Measurements from ENCODE around the gene ANKRD11. TPM values are rescaled to one million over a fixed set of nuclear protein-coding genes. Genes with fewer than 3 reads are reported as not detected.

The ANKRD11 gene
- total RNA-seq, 1 experiment from 2014 or later = 54.4 TPM

GRCh38 chr16:89289428-89290395 lies 200.6 kb downstream of the ANKRD11 start:
- DNase-seq = peak; percentile 99
- peaks cover 35% of the 10 kb centered on the region for H3K36me3 ChIP-seq (replicated peaks; ENCODE audit: control insufficient read depth, insufficient read depth, low read length)
- H3K27me3 ChIP-seq (ENCODE audit: control insufficient read depth, insufficient read depth, low read length) = no peaks in the 10 kb centered on the region
- H3K4me3 ChIP-seq (ENCODE audit: insufficient read depth, low read depth, low read length) = no peak overlapping the region

GRCh38 chr16:89288966-89289365 lies 201.4 kb downstream of the ANKRD11 start:
- Histone ChIP-seq H3K4me3 (ENCODE audit: insufficient read depth, low read depth, low read length) (no peak overlapping the region), H3K27me3 (ENCODE audit: control insufficient read depth, insufficient read depth, low read length) (no peaks in the 10 kb centered on the region), H3K36me3 (replicated peaks; ENCODE audit: control insufficient read depth, insufficient read depth, low read length) (peaks cover 40% of the 10 kb centered on the region)
- no peak for DNase-seq

GRCh38 chr16:89288577-89288844 lies 201.8 kb downstream of the ANKRD11 start:
- Histone ChIP-seq H3K4me3 (ENCODE audit: insufficient read depth, low read depth, low read length) (no peak overlapping the region), H3K36me3 (replicated peaks; ENCODE audit: control insufficient read depth, insufficient read depth, low read length) (peaks cover 40% of the 10 kb centered on the region), H3K27me3 (ENCODE audit: control insufficient read depth, insufficient read depth, low read length) (no peaks in the 10 kb centered on the region)
- DNase-seq = no peak

GRCh38 chr16:89287777-89288576 lies 202.4 kb downstream of the ANKRD11 start:
- no peak overlapping the region for H3K4me3 ChIP-seq (ENCODE audit: insufficient read depth, low read depth, low read length)
- H3K36me3 ChIP-seq (replicated peaks; ENCODE audit: control insufficient read depth, insufficient read depth, low read length) = peaks cover 40% of the 10 kb centered on the region
- DNase-seq = no peak
- no peaks in the 10 kb centered on the region for H3K27me3 ChIP-seq (ENCODE audit: control insufficient read depth, insufficient read depth, low read length)

GRCh38 chr16:89286096-89286495 lies 204.3 kb downstream of the ANKRD11 start:
- no peak for DNase-seq
- Histone ChIP-seq H3K27me3 (ENCODE audit: control insufficient read depth, insufficient read depth, low read length) (no peaks in the 10 kb centered on the region), H3K36me3 (replicated peaks; ENCODE audit: control insufficient read depth, insufficient read depth, low read length) (peaks cover 41% of the 10 kb centered on the region), H3K4me3 (ENCODE audit: insufficient read depth, low read depth, low read length) (no peak overlapping the region)

- peaks cover 43% of the 10 kb centered on the region for H3K36me3 ChIP-seq (replicated peaks; ENCODE audit: control insufficient read depth, insufficient read depth, low read length)
- H3K4me3 ChIP-seq (ENCODE audit: insufficient read depth, low read depth, low read length) = no peak overlapping the region
- no peak for DNase-seq
- H3K27me3 ChIP-seq (ENCODE audit: control insufficient read depth, insufficient read depth, low read length) = no peaks in the 10 kb centered on the region
Measured at GRCh38 chr16:89285381-89285780, 205.0 kb downstream of the ANKRD11 start.

GRCh38 chr16:89283449-89283848 lies 206.9 kb downstream of the ANKRD11 start:
- no peaks in the 10 kb centered on the region for H3K27me3 ChIP-seq (ENCODE audit: control insufficient read depth, insufficient read depth, low read length)
- no peak for DNase-seq
- H3K4me3 ChIP-seq (ENCODE audit: insufficient read depth, low read depth, low read length) = no peak overlapping the region
- H3K36me3 ChIP-seq (replicated peaks; ENCODE audit: control insufficient read depth, insufficient read depth, low read length) = peaks cover 41% of the 10 kb centered on the region

- Histone ChIP-seq H3K27me3 (ENCODE audit: control insufficient read depth, insufficient read depth, low read length) (no peaks in the 10 kb centered on the region), H3K36me3 (replicated peaks; ENCODE audit: control insufficient read depth, insufficient read depth, low read length) (peaks cover 35% of the 10 kb centered on the region), H3K4me3 (ENCODE audit: insufficient read depth, low read depth, low read length) (no peak overlapping the region)
- no peak for DNase-seq
Measured at GRCh38 chr16:89282523-89282922, 207.8 kb downstream of the ANKRD11 start.

GRCh38 chr16:89281829-89282228 lies 208.5 kb downstream of the ANKRD11 start:
- H3K36me3 ChIP-seq (replicated peaks; ENCODE audit: control insufficient read depth, insufficient read depth, low read length) = peaks cover 31% of the 10 kb centered on the region
- DNase-seq = no peak
- no peak overlapping the region for H3K4me3 ChIP-seq (ENCODE audit: insufficient read depth, low read depth, low read length)
- H3K27me3 ChIP-seq (ENCODE audit: control insufficient read depth, insufficient read depth, low read length) = no peaks in the 10 kb centered on the region

GRCh38 chr16:89281189-89281577 lies 209.2 kb downstream of the ANKRD11 start:
- no peak for DNase-seq
- H3K4me3 ChIP-seq (ENCODE audit: insufficient read depth, low read depth, low read length) = no peak overlapping the region

GRCh38 chr16:89280546-89281188 lies 209.7 kb downstream of the ANKRD11 start:
- H3K4me3 ChIP-seq (ENCODE audit: insufficient read depth, low read depth, low read length) = no peak overlapping the region
- H3K36me3 ChIP-seq (replicated peaks; ENCODE audit: control insufficient read depth, insufficient read depth, low read length) = peaks cover 22% of the 10 kb centered on the region
- no peak for DNase-seq
- H3K27me3 ChIP-seq (ENCODE audit: control insufficient read depth, insufficient read depth, low read length) = no peaks in the 10 kb centered on the region

More at GRCh38 chr16:89281189-89281577, 209.2 kb downstream of the ANKRD11 start:
- Histone ChIP-seq H3K27me3 (ENCODE audit: control insufficient read depth, insufficient read depth, low read length) (no peaks in the 10 kb centered on the region), H3K36me3 (replicated peaks; ENCODE audit: control insufficient read depth, insufficient read depth, low read length) (peaks cover 26% of the 10 kb centered on the region)

- no peak for DNase-seq
- peaks cover 19% of the 10 kb centered on the region for H3K36me3 ChIP-seq (replicated peaks; ENCODE audit: control insufficient read depth, insufficient read depth, low read length)
- no peaks in the 10 kb centered on the region for H3K27me3 ChIP-seq (ENCODE audit: control insufficient read depth, insufficient read depth, low read length)
- no peak overlapping the region for H3K4me3 ChIP-seq (ENCODE audit: insufficient read depth, low read depth, low read length)
Measured at GRCh38 chr16:89279666-89280481, 210.5 kb downstream of the ANKRD11 start.

- no peak for DNase-seq
- peaks cover 20% of the 10 kb centered on the region for H3K36me3 ChIP-seq (replicated peaks; ENCODE audit: control insufficient read depth, insufficient read depth, low read length)
- H3K4me3 ChIP-seq (ENCODE audit: insufficient read depth, low read depth, low read length) = no peak overlapping the region
- no peaks in the 10 kb centered on the region for H3K27me3 ChIP-seq (ENCODE audit: control insufficient read depth, insufficient read depth, low read length)
Measured at GRCh38 chr16:89278441-89279240, 211.7 kb downstream of the ANKRD11 start.

Data from H7 (cell line).